HepG2 (cell line): ENCODE data around the gene SEMA4A.

Experiments used
- NFE2 ChIP-seq: sonication (generic); formaldehyde crosslinking; IDR thresholded peaks from 2 replicates; pipeline ENCODE4 v1.4.0; 2020; ENCODE audit warnings: missing genetic modification reagents
- POLR2A ChIP-seq, 2 experiments: IDR thresholded peaks; 2 replicates each; pipeline ENCODE4 v1.6.1; 2011; ENCODE audit warnings: low read depth in 2 of 2, low read length in 2 of 2, mild to moderate bottlenecking in 1 of 2, moderate library complexity in 1 of 2; ENCODE audit not compliant: insufficient read depth in 1 of 2
- TAF1 ChIP-seq: sonication (generic); formaldehyde crosslinking; IDR thresholded peaks from 2 replicates; pipeline ENCODE4 v1.4.0; 2020; ENCODE audit warnings: missing genetic modification reagents
- TF ChIP-seq, protein P1 (sequence below): sonication (generic); formaldehyde crosslinking; conservative IDR thresholded peaks from 2 replicates; pipeline ENCODE4 v1.4.0; 2020; ENCODE audit warnings: missing genetic modification reagents
- TF ChIP-seq, protein P2 (sequence below): IDR thresholded peaks from 2 replicates; pipeline ENCODE4 v1.6.1; 2012; ENCODE audit warnings: inconsistent platforms

DNA sequence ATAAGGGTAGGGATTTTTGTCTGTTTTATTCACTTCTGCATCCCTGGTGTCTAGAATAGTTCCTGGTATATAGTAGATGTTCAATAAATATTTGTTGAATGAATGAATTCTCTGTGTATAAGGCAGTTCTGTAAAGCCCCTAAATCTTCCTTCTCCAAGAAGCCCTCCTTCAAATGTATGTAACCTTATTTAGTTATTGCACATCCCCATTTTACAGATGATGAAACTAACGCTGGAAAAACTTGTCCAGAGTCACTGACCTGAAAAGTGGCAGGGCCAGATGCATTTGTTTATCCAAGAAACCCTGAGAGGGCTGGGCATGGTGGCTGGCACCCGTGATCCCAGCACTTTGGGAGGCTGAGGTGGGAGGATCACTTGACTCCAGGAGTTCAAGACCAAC, 43.1 kb upstream of the SEMA4A start:
- TF ChIP-seq TAF1 (CRISPR knock-in tag): no peak
- TF ChIP-seq, protein P1, sequence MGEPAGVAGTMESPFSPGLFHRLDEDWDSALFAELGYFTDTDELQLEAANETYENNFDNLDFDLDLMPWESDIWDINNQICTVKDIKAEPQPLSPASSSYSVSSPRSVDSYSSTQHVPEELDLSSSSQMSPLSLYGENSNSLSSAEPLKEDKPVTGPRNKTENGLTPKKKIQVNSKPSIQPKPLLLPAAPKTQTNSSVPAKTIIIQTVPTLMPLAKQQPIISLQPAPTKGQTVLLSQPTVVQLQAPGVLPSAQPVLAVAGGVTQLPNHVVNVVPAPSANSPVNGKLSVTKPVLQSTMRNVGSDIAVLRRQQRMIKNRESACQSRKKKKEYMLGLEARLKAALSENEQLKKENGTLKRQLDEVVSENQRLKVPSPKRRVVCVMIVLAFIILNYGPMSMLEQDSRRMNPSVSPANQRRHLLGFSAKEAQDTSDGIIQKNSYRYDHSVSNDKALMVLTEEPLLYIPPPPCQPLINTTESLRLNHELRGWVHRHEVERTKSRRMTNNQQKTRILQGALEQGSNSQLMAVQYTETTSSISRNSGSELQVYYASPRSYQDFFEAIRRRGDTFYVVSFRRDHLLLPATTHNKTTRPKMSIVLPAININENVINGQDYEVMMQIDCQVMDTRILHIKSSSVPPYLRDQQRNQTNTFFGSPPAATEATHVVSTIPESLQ (CRISPR knock-in tag): no peak
- TF ChIP-seq, protein P2, sequence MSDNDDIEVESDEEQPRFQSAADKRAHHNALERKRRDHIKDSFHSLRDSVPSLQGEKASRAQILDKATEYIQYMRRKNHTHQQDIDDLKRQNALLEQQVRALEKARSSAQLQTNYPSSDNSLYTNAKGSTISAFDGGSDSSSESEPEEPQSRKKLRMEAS: no peak
- TF ChIP-seq NFE2 (CRISPR knock-in tag): no peak
- TF ChIP-seq POLR2A (IDR thresholded peaks at IDR 0.05; ENCODE audit: insufficient read depth in 1 of 2, low read depth in 2 of 2, low read length in 2 of 2): no peak
